ENCODE results near the gene PCBP3.

GRCh38 chr21:45929449-45929848, 285.9 kb downstream of the PCBP3 start:
- TF ChIP-seq EZH2 (IDR thresholded peaks at IDR 0.05): no peak
- TF ChIP-seq EZH2phosphoT487 (IDR thresholded peaks at IDR 0.05): no peak
